ENCODE measurements around the gene SCAPER.

- TF ChIP-seq CTCF (IDR thresholded peaks at IDR 0.05) (no peak), POLR2A (IDR thresholded peaks at IDR 0.05) (no peak)
These were observed 404.1 kb downstream of the SCAPER start for GRCh38 chr15:76501011-76501410.

All from Peyer's patch (tissue), 4 donors.